SW 1271 (cell line): ENCODE results near the gene FBXO10.
"Not testable (repeated sequence)": the region's sequence is repeated elsewhere in the genome, so short reads cannot be mapped to it uniquely, and the experiment has no call there.

Experiments
- DNase-seq, 2 experiments: peaks; one replicate each; lab custom pipeline; 2025; lab: John Stamatoyannopoulos, UW

FBXO10 gene

GRCh38 chr9:37511016-37512010 lies 64.9 kb downstream of the FBXO10 start:
- no peak for DNase-seq

DNA sequence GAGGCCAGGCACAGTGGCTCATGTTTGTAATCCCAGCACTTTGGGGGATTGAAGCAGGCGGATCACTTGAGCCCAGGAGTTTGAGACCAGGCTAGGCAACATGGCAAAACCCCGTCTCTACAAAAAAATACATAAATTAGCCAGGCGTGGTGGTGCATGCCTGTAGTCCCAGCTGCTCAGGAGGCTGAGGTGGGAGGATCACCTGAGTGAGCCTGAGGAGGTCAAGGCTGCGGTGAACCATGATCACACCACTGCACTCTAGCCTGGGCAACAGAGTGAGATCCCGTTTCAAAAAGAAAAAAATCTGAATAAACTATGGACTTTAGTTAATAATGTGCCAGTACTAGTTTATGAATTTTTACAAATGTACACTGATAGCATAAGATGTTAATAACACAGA lies 66.1 kb downstream of the FBXO10 start:
- not testable (repeated sequence) for DNase-seq

DNA sequence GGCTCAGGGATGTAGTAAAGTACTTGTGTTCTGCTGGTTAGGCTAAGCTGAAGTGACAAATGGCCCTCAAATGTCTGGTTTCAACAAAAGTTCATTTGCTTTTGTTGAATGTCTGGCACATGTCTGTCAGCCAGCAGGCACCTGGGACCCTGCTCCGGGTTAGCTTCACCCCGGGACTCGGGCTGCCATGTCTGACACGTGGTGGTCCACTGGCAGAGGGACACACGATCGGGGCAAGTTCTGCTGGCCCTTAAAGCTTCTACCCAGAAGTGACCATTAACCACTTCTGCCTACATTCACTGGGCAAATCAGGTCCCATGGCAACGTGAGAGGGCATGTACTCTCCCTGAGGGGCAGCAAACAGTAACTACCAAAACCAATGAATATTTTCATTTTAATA lies 66.6 kb downstream of the FBXO10 start:
- DNase-seq, result no peak

DNA sequence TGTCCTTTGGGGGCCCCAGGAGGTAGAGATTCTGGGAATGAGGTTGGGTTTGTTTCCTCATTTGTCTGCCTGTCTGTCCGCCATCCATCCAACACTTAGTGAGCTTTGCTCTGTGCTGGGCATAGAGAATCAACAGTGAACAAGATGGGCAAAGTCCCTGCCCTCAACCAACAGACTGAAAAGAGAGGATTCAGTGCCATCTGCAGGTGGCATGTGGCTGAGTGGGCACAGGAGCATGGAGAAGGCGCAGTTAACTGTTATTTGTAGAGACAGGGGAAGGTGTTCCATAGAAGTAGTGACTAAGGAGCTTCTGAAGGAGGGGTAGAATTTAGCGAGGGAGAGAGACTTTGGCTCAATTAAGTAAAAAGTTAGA lies 67.4 kb downstream of the FBXO10 start:
- no peak for DNase-seq

- no peak for DNase-seq
Observed at GRCh38 chr9:37508135-37508833, 67.9 kb downstream of the FBXO10 start.

DNA sequence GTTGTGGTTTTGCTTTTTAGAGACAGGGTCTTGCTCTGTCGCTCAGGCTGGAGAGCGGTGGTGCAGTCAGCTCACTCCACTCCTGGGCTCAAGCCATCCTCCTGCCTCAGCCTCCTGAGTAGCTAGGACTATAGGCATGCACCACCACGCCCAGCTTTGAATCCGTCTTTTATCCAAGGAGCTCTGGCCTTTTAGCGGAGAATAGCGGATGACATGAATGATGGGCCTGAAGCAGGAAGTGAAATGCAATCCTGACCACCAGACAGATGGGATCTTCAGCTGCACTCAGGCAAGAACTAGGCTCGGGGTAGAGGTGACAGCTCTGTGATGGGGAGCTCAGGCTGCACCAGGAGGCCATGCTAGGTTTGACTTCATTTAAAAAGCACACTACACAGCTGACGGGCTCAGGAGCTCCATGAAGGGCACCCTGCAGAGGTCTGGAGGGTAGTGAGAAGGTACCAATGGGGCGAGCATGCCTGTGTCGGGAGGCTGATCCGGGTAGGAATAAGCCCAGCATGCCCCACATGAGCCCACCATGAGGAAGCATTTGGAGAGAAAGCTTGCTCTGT lies 68.5 kb downstream of the FBXO10 start:
- no peak for DNase-seq

GRCh38 chr9:37504605-37505004 lies 71.6 kb downstream of the FBXO10 start:
- no peak for DNase-seq

DNA sequence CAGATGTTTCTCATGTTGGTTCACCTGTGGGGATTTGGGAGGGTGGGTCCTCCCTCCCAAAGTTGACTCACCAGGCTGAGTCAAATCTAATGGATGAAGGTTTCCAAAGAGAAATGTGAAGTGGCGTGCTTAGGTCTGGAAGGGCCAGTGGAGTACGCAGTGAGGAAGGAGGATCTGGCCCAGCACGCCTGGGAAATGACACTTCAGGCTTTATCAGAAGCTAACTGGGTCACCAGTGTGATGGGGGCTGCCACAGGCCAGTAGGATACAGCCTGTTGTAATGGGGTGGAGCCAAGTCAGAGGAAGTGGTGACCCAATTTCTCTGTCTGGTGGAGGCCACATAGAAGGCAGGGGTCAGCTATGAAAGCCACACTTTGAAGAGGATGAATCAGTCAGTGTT lies 72.4 kb downstream of the FBXO10 start:
- DNase-seq, result no peak

DNA sequence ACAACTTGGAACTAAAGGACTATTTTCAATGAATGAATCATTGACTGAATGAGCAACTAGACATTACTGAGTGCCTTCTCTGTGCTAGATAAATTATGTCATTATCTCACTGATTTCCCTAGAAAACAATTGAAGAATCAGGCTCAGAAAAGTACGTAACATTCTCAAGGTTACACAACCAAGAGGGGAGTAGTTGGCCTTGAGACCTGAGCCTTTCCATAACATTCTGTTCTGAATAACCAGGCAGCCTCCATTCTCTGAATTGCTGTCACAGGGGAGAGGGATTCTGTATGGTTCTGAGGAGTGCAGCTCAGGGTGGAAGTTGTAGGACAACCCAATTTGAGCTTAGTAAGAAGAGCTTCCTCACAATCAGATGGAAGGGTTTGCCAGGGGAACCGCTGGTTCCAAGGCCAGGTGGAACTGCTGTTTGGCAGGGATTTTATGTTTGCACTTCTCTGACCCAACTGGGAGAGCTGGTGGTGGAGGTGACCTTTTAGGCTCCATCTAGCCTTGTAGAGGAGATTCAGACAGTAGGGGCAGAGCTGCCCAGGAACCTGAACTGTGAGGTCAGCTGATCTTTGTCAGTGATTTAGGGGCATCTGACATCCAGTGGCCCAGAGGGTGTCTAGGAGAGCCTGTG lies 74.1 kb downstream of the FBXO10 start:
- no peak for DNase-seq

DNA sequence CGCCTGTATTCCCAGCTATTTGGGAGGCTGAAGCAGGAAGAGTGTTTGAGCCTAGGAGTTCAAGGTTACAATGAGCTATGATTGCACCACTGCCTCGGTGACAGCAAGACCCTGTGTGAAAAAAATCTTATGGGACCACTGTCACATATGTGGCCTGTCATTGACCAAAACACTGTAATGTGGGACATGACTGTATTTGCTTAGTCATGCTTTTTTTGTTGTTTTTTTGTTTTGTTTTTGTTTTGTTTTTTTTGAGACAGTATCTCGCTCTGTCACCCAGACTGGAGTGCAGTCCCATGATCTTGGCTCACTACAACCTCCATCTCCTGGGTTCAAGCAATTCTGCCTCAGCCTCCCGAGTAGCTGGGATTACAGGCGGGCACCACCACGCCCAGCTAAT lies 76.9 kb downstream of the FBXO10 start:
- no peak for DNase-seq

GRCh38 chr9:37498457-37498856 lies 77.7 kb downstream of the FBXO10 start:
- no peak for DNase-seq

- no peak for DNase-seq
Observed at GRCh38 chr9:37497320-37497719, 78.9 kb downstream of the FBXO10 start.

GRCh38 chr9:37496020-37496419 lies 80.2 kb downstream of the FBXO10 start:
- no peak for DNase-seq

DNA sequence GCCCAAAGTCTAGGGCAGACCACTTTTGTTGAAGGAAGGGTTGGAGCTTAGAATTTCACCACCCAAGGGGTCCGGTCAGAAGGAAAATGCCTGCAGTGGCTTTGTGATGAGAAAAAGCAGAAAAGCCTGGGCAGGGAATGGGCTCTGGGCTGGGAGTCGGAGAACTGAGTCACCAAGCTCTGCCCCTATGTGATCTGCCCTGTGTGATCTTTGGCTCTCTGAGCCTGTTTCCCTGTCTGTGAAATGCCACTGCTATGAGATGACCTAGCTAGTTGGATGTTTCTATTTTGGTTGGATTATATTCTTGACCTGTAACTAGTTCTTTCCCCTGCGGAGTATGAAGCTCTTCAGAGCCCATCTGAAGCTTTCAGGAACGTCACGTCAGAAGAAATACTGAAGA lies 80.6 kb downstream of the FBXO10 start:
- DNase-seq, result no peak

- DNase-seq, result no peak
Observed at GRCh38 chr9:37491939-37492338, 84.2 kb downstream of the FBXO10 start.

DNA sequence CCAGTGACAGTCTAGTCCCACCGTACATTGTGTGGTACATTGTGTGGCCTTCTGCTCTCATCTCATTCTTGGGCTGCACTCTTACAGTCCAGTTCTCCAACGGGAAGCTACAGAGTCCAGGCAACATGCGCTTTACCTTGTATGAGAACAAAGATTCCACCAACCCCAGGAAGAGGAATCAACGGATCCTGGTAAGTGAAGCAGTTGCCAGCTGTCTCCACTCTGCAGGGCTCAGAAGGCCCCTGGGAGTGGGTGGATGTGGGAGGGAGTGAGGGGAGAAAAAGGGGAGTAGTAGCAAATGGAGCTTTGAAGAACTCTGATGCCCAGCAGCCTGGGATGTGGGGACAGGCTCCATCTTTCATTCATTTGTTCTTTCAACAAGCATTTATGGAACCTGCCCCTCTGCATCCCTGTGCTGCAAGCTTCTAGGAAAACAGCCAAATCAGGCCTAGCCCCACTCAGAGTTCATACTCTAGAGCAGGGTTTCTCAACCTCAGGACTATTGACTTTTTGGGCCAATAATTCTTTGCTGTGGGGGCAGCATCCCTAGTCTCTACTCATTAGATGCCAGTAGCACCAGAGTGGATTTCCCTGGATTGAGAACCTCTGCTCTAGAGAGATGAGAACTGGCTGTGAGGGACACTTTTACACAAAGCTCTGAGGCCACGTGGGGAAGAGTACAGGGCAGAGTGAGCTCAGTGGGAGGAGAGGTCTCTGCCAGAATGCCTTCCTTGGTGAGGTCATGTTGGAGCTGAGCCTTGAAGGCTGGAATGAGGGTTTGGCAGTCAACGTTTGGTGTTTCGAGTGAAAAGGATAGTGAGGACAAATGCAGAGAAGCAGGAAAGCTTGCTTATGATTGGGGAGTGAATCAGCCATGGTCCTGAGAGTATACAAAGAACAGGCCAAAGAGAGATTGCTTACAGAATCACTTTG lies 89.3 kb downstream of the FBXO10 start:
- no peak for DNase-seq

GRCh38 chr9:37486256-37486615 lies 89.9 kb downstream of the FBXO10 start:
- DNase-seq, result no peak

GRCh38 chr9:37485389-37486255 lies 90.6 kb downstream of the FBXO10 start, which contains the start of gene POLR1E:
TSS of gene POLR1E (plus strand) at chr9:37485948. CDS start at chr9:37486048, 100 bp downstream.
- peak; percentile 45 to 72 for DNase-seq

DNA sequence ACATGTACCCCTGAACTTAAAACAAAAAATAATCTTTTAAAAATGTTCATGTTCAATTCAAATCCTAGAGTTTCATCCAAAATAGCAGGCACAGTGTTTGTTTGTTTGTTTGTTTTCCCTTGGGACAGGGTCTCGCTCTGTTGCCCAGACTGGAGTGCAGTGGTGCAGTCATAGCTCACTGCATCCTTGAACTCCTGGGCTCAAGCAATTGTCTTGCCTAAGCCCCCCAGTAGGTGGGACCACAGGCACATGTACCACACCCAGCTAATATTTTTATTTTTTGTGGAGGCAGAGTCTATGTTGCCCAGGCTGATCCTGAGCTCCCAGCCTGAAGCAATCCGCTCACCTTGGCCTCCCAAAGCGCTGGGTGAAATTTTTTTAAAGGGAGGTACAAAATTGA lies 95.4 kb downstream of the FBXO10 start:
- DNase-seq, result no peak

GRCh38 chr9:37477987-37478619 lies 98.1 kb downstream of the FBXO10 start:
- not testable (repeated sequence) for DNase-seq
